WTC11 (cell line): ENCODE measurements around the gene NUCB2. TPM values are rescaled to one million over a fixed set of nuclear protein-coding genes. Genes with fewer than 3 reads are reported as not detected.

Experiments used
- ATAC-seq: fragments of 200-7000 bp; cut with Tn5 transposase; 2 replicates; pipeline ENCODE4 v1.10.0; 2021; ENCODE audit warnings: mild to moderate bottlenecking, moderate library complexity
- CTCF ChIA-PET: fragments of 300-600 bp; sonication (Branson Sonifier 250); formaldehyde crosslinking; loops from one replicate; lab custom pipeline; 2021; ENCODE audit warnings: antibody characterized with exemption; lab: Charles Lee
- POLR2A ChIA-PET: fragments of 350-600 bp; sonication (Branson Sonifier 250); formaldehyde crosslinking; loops from one replicate; lab custom pipeline; 2021; ENCODE audit warnings: antibody characterized with exemption; lab: Charles Lee
- DNase-seq: peaks from one replicate; pipeline ENCODE4 v3.0.0; 2021; ENCODE audit warnings: low spot score
- H3K27ac Mint-ChIP-seq: 2 replicates; pipeline ENCODE4 v1.8.0; 2021; ENCODE audit warnings: mixed read lengths
- H3K27me3 Mint-ChIP-seq: 2 replicates; pipeline ENCODE4 v1.8.0; 2021; ENCODE audit warnings: low read depth, mild to moderate bottlenecking, moderate library complexity, mixed read lengths
- H3K36me3 Mint-ChIP-seq: 2 replicates; pipeline ENCODE4 v1.8.0; 2021; ENCODE audit warnings: mixed read lengths
- H3K4me1 Mint-ChIP-seq: 2 replicates; pipeline ENCODE4 v1.8.0; 2022; ENCODE audit warnings: mixed read lengths
- H3K4me3 Mint-ChIP-seq: 2 replicates; pipeline ENCODE4 v1.8.0; 2021; ENCODE audit warnings: mild to moderate bottlenecking, moderate library complexity, mixed read lengths
- H3K9me3 Mint-ChIP-seq: 2 replicates; pipeline ENCODE4 v1.8.0; 2021; ENCODE audit warnings: mixed read lengths
- ATF1 ChIP-seq: sonication (generic); formaldehyde crosslinking; IDR thresholded peaks from 2 replicates; pipeline ENCODE4 v1.8.1; 2023; ENCODE audit warnings: mild to moderate bottlenecking, moderate library complexity, missing genetic modification reagents
- ATF6 ChIP-seq: sonication (generic); formaldehyde crosslinking; IDR thresholded peaks from 2 replicates; pipeline ENCODE4 v1.8.1; 2023; ENCODE audit warnings: mild to moderate bottlenecking, missing genetic modification reagents
- CBFB ChIP-seq: sonication (generic); formaldehyde crosslinking; IDR thresholded peaks from 2 replicates; pipeline ENCODE4 v1.8.1; 2022; ENCODE audit warnings: mild to moderate bottlenecking, low read depth, missing genetic modification reagents
- ESRRA ChIP-seq: sonication (generic); formaldehyde crosslinking; IDR thresholded peaks from 2 replicates; pipeline ENCODE4 v1.8.1; 2022; ENCODE audit warnings: mild to moderate bottlenecking, missing genetic modification reagents, borderline replicate concordance
- ETV6 ChIP-seq: sonication (generic); formaldehyde crosslinking; IDR thresholded peaks from 2 replicates; pipeline ENCODE4 v1.8.1; 2022; ENCODE audit warnings: mild to moderate bottlenecking, missing genetic modification reagents
- FOXJ3 ChIP-seq: sonication (generic); formaldehyde crosslinking; IDR thresholded peaks from 2 replicates; pipeline ENCODE4 v1.9.0; 2021; ENCODE audit warnings: missing genetic modification reagents, mild to moderate bottlenecking, borderline replicate concordance
- GRHL2 ChIP-seq: fragments of 250-450 bp; sonication (Bioruptor Pico); IDR thresholded peaks from 2 replicates; pipeline ENCODE4 v1.8.0; 2022; ENCODE audit warnings: mild to moderate bottlenecking, moderate library complexity; ENCODE audit not compliant: insufficient replicate concordance, severe bottlenecking
- KAT7 ChIP-seq: sonication (generic); formaldehyde crosslinking; IDR thresholded peaks from 2 replicates; pipeline ENCODE4 v1.8.1; 2023; ENCODE audit warnings: missing genetic modification reagents, mild to moderate bottlenecking, borderline replicate concordance
- MAX ChIP-seq: sonication (generic); formaldehyde crosslinking; IDR thresholded peaks from 2 replicates; pipeline ENCODE4 v1.8.0; 2022; ENCODE audit warnings: mild to moderate bottlenecking, missing genetic modification reagents
- MYBL2 ChIP-seq: sonication (generic); formaldehyde crosslinking; IDR thresholded peaks from 2 replicates; pipeline ENCODE4 v1.8.1; 2023; ENCODE audit warnings: mild to moderate bottlenecking, moderate library complexity, missing genetic modification reagents
- NFE2L1 ChIP-seq: sonication (generic); formaldehyde crosslinking; IDR thresholded peaks from 2 replicates; pipeline ENCODE4 v1.8.1; 2023; ENCODE audit warnings: missing genetic modification reagents
- NFYB ChIP-seq: sonication (generic); formaldehyde crosslinking; conservative IDR thresholded peaks from 2 replicates; pipeline ENCODE4 v1.8.0; 2022; ENCODE audit warnings: low read depth, missing genetic modification reagents
- NR2C2 ChIP-seq: sonication (generic); formaldehyde crosslinking; IDR thresholded peaks from 2 replicates; pipeline ENCODE4 v1.8.0; 2022; ENCODE audit warnings: mild to moderate bottlenecking, missing genetic modification reagents
- NR3C1 ChIP-seq: sonication (generic); formaldehyde crosslinking; conservative IDR thresholded peaks from 2 replicates; pipeline ENCODE4 v1.8.1; 2023; ENCODE audit warnings: low read depth, mild to moderate bottlenecking, missing genetic modification reagents
- PRRX2 ChIP-seq: fragments of 250-450 bp; sonication (Bioruptor Pico); IDR thresholded peaks from 2 replicates; pipeline ENCODE4 v1.8.0; 2021; ENCODE audit warnings: mild to moderate bottlenecking
- SMAD3 ChIP-seq: sonication (generic); formaldehyde crosslinking; IDR thresholded peaks from 2 replicates; pipeline ENCODE4 v1.8.0; 2022; ENCODE audit warnings: missing genetic modification reagents, mild to moderate bottlenecking, borderline replicate concordance
- SOX15 ChIP-seq: fragments of 250-450 bp; sonication (Bioruptor Pico); IDR thresholded peaks from 2 replicates; pipeline ENCODE4 v1.9.0; 2021; ENCODE audit warnings: mild to moderate bottlenecking
- TEAD1 ChIP-seq: sonication (generic); formaldehyde crosslinking; IDR thresholded peaks from 2 replicates; pipeline ENCODE4 v1.8.0; 2022; ENCODE audit warnings: mild to moderate bottlenecking, missing genetic modification reagents
- ZNF232 ChIP-seq: sonication (generic); formaldehyde crosslinking; IDR thresholded peaks from 2 replicates; pipeline ENCODE4 v1.8.0; 2022; ENCODE audit warnings: mild to moderate bottlenecking, missing genetic modification reagents
- ZNF263 ChIP-seq: sonication (generic); formaldehyde crosslinking; IDR thresholded peaks from 2 replicates; pipeline ENCODE4 v1.8.1; 2022; ENCODE audit warnings: low read depth, mild to moderate bottlenecking, moderate library complexity, missing genetic modification reagents
- total RNA-seq: library from RNA; stranded (reverse); gene quantifications from 3 replicates; pipeline ENCODE4 v1.2.3, GENCODE V29; 2021
- TF ChIP-seq, protein P1 (sequence below): fragments of 250-450 bp; sonication (Bioruptor Pico); IDR thresholded peaks from 2 replicates; pipeline ENCODE4 v1.9.0; 2021; ENCODE audit warnings: moderate library complexity, mild to moderate bottlenecking, inconsistent platforms, borderline replicate concordance
- TF ChIP-seq, protein P2 (sequence below): fragments of 200-600 bp; IDR thresholded peaks from 2 replicates; pipeline ENCODE4 v1.8.0; 2022; ENCODE audit warnings: antibody characterized with exemption
- TF ChIP-seq, protein P3 (sequence below): sonication (generic); formaldehyde crosslinking; IDR thresholded peaks from 2 replicates; pipeline ENCODE4 v1.8.1; 2022; ENCODE audit warnings: mild to moderate bottlenecking, missing genetic modification reagents, moderate library complexity, borderline replicate concordance
- TF ChIP-seq, protein P4 (sequence below): sonication (generic); formaldehyde crosslinking; IDR thresholded peaks from 2 replicates; pipeline ENCODE4 v1.8.0; 2022; ENCODE audit warnings: mild to moderate bottlenecking, missing genetic modification reagents

NUCB2 gene
- total RNA-seq, 1 experiment from 2014 or later, result 16.1 TPM

- TF ChIP-seq ESRRA (CRISPR knock-in tag), result no peak
- TF ChIP-seq, protein P1, sequence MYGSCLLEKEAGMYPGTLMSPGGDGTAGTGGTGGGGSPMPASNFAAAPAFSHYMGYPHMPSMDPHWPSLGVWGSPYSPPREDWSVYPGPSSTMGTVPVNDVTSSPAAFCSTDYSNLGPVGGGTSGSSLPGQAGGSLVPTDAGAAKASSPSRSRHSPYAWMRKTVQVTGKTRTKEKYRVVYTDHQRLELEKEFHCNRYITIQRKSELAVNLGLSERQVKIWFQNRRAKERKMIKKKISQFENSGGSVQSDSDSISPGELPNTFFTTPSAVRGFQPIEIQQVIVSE, result no peak
- no peak for TF ChIP-seq GRHL2 (CRISPR knock-in tag)
- no peak for TF ChIP-seq MAX (CRISPR knock-in tag)
These were observed 38.4 kb downstream of the NUCB2 start (continued) for GRCh38 chr11:17314904-17315426.

- ATAC-seq (peak; percentile 91), DNase-seq (no peak)
- POLR2A ChIA-PET, result no interaction called here
- Mint-ChIP-seq H3K27ac (no peak overlapping the region), H3K4me1 (no peaks in the 10 kb centered on the region), H3K36me3 (no peaks in the 10 kb centered on the region), H3K27me3 (no peaks in the 10 kb centered on the region; the same call in 1 of the 2 replicates), H3K9me3 (no peaks in the 10 kb centered on the region), H3K4me3 (no peak overlapping the region)
- TF ChIP-seq, protein P2, sequence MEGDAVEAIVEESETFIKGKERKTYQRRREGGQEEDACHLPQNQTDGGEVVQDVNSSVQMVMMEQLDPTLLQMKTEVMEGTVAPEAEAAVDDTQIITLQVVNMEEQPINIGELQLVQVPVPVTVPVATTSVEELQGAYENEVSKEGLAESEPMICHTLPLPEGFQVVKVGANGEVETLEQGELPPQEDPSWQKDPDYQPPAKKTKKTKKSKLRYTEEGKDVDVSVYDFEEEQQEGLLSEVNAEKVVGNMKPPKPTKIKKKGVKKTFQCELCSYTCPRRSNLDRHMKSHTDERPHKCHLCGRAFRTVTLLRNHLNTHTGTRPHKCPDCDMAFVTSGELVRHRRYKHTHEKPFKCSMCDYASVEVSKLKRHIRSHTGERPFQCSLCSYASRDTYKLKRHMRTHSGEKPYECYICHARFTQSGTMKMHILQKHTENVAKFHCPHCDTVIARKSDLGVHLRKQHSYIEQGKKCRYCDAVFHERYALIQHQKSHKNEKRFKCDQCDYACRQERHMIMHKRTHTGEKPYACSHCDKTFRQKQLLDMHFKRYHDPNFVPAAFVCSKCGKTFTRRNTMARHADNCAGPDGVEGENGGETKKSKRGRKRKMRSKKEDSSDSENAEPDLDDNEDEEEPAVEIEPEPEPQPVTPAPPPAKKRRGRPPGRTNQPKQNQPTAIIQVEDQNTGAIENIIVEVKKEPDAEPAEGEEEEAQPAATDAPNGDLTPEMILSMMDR, result peak; percentile 27; the same call in 1 of the 2 replicates
- no peak for TF ChIP-seq ETV6 (CRISPR knock-in tag)
- CTCF ChIA-PET, result interaction anchor here (0.5 to 1.4 kb wide), 10 partner anchors 11 to 502 kb away, joined by 3 to 9 read pairs (median 3); partner anchors contain the start of gene OTOG
These were observed 52.4 kb downstream of the NUCB2 start for GRCh38 chr11:17328871-17329494.

GRCh38 chr11:17331669-17332068, 55.1 kb downstream of the NUCB2 start:
- H3K4me1 Mint-ChIP-seq, result no peaks in the 10 kb centered on the region
- H3K36me3 Mint-ChIP-seq, result no peaks in the 10 kb centered on the region
- no peak for ATAC-seq
- CTCF ChIA-PET, result no interaction called here
- H3K4me3 Mint-ChIP-seq, result no peak overlapping the region
- POLR2A ChIA-PET, result no interaction called here
- no peaks in the 10 kb centered on the region for H3K9me3 Mint-ChIP-seq
- H3K27ac Mint-ChIP-seq, result no peak overlapping the region
- TF ChIP-seq ETV6 (CRISPR knock-in tag), result no peak
- no peak for TF ChIP-seq ATF6
- no peak for TF ChIP-seq TEAD1 (CRISPR knock-in tag)
- no peak for TF ChIP-seq NR3C1 (CRISPR knock-in tag)
- no peak for TF ChIP-seq CBFB (CRISPR knock-in tag)
- no peak for TF ChIP-seq SOX15 (CRISPR knock-in tag)
- TF ChIP-seq, protein P3, sequence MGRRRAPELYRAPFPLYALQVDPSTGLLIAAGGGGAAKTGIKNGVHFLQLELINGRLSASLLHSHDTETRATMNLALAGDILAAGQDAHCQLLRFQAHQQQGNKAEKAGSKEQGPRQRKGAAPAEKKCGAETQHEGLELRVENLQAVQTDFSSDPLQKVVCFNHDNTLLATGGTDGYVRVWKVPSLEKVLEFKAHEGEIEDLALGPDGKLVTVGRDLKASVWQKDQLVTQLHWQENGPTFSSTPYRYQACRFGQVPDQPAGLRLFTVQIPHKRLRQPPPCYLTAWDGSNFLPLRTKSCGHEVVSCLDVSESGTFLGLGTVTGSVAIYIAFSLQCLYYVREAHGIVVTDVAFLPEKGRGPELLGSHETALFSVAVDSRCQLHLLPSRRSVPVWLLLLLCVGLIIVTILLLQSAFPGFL, result no peak
- TF ChIP-seq FOXJ3 (CRISPR knock-in tag), result no peak
- TF ChIP-seq ZNF263, result no peak
- TF ChIP-seq ATF1 (CRISPR knock-in tag), result no peak
- TF ChIP-seq PRRX2 (CRISPR knock-in tag), result no peak
- TF ChIP-seq NFE2L1, result no peak
- TF ChIP-seq NR2C2 (CRISPR knock-in tag), result no peak
- TF ChIP-seq ZNF232, result no peak
- TF ChIP-seq NFYB (CRISPR knock-in tag), result no peak
- no peak for TF ChIP-seq MYBL2 (CRISPR knock-in tag)
- TF ChIP-seq SMAD3 (CRISPR knock-in tag), result no peak
- TF ChIP-seq, protein P4, sequence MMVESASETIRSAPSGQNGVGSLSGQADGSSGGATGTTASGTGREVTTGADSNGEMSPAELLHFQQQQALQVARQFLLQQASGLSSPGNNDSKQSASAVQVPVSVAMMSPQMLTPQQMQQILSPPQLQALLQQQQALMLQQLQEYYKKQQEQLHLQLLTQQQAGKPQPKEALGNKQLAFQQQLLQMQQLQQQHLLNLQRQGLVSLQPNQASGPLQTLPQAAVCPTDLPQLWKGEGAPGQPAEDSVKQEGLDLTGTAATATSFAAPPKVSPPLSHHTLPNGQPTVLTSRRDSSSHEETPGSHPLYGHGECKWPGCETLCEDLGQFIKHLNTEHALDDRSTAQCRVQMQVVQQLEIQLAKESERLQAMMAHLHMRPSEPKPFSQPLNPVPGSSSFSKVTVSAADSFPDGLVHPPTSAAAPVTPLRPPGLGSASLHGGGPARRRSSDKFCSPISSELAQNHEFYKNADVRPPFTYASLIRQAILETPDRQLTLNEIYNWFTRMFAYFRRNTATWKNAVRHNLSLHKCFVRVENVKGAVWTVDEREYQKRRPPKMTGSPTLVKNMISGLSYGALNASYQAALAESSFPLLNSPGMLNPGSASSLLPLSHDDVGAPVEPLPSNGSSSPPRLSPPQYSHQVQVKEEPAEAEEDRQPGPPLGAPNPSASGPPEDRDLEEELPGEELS (CRISPR knock-in tag), result no peak
- TF ChIP-seq KAT7 (CRISPR knock-in tag), result no peak
- TF ChIP-seq, all 79 proteins: peak for 0
- no peaks in the 10 kb centered on the region for H3K27me3 Mint-ChIP-seq
- no peak for DNase-seq
